Upper lobe of left lung (tissue), 6 donors: ENCODE results near the gene PARD3B. TPM values are rescaled to one million over a fixed set of nuclear protein-coding genes. Genes with fewer than 3 reads are reported as not detected.

Source experiments
- ATAC-seq, 2 donors: fragments of 200-7000 bp; cut with Tn5 transposase; one replicate each; pipeline ENCODE4 v1.9.1; 2022; ENCODE audit warnings: mild to moderate bottlenecking in 2 of 2, moderate library complexity in 2 of 2; ENCODE audit not compliant: low FRiP score in 2 of 2
- DNase-seq, 2 donors: peaks; one replicate each; pipeline ENCODE4 v3.0.0-alpha.2; 2019 to 2020
- H3K27ac ChIP-seq, 4 donors: fragments of 200-600 bp; sonication (generic); one replicate each; pipeline ENCODE4 v1.5.1; 2016 to 2019
- H3K27me3 ChIP-seq, 4 donors: fragments of 200-600 bp; sonication (generic); one replicate each; pipeline ENCODE4 v1.5.1; 2017 to 2019
- H3K36me3 ChIP-seq, 4 donors: fragments of 200-600 bp; sonication (generic); one replicate each; pipeline ENCODE4 v1.5.1; 2016 to 2019
- H3K4me1 ChIP-seq, 4 donors: fragments of 200-600 bp; sonication (generic); one replicate each; pipeline ENCODE4 v1.5.1; 2018 to 2019
- H3K4me3 ChIP-seq, 4 donors: fragments of 200-600 bp; sonication (generic); one replicate each; pipeline ENCODE4 v1.5.1; 2017 to 2019; ENCODE audit warnings: mild to moderate bottlenecking in 2 of 4, moderate library complexity in 1 of 4
- H3K9me3 ChIP-seq, 4 donors: fragments of 200-600 bp; sonication (generic); one replicate each; pipeline ENCODE4 v1.5.1; 2018 to 2019
- EP300 ChIP-seq, 4 donors: sonication (generic); formaldehyde crosslinking; IDR thresholded peaks; one replicate each; pipeline ENCODE4 v1.5.1; 2017; ENCODE audit warnings: antibody characterized with exemption in 4 of 4, control low read depth in 2 of 4
- POLR2A ChIP-seq, 4 donors: fragments of 450-650 bp; IDR thresholded peaks; one replicate each; pipeline ENCODE4 v1.5.1; 2016 to 2017; ENCODE audit warnings: antibody characterized with exemption in 4 of 4, mild to moderate bottlenecking in 2 of 4
- POLR2AphosphoS5 ChIP-seq, 2 donors: sonication (generic); formaldehyde crosslinking; IDR thresholded peaks; one replicate each; pipeline ENCODE4 v1.5.1; 2017; ENCODE audit warnings: antibody characterized with exemption in 2 of 2
- WGBS, 2 donors: methylation state at CpG; one replicate each; pipeline ENCODE4 v1.1.5; 2017 to 2018; 5-methylcytosine and 5-hydroxymethylcytosine counted together
- total RNA-seq, 6 donors: library from RNA; depleted of rRNA in 4 of 6; stranded (reverse); fragments of >200 nt in 4 of 6; gene quantifications; one replicate each; pipeline versions ENCODE4 v1.1.0 to v1.2.1, GENCODE V29; 2016 to 2021
- TF ChIP-seq, protein P1 (sequence below), 6 experiments: fragments of 450-650 bp in 4 of 6; fragments of 200-600 bp in 2 of 6; sonication (generic) in 2 of 6; IDR thresholded peaks; one replicate each; pipeline ENCODE4 v1.5.1; 2016 to 2019; ENCODE audit warnings: antibody characterized with exemption in 6 of 6
- donor health status: DM: no; HTN: no; CAD: no; lungs with moderate emphysema.
- donor health status: DM: no; HTN: yes; CAD: no; lungs with severe emphysema.

PARD3B gene
- total RNA-seq, 6 donors from 2014 or later: 17.8 to 44.9 (median 24.2) TPM

DNA sequence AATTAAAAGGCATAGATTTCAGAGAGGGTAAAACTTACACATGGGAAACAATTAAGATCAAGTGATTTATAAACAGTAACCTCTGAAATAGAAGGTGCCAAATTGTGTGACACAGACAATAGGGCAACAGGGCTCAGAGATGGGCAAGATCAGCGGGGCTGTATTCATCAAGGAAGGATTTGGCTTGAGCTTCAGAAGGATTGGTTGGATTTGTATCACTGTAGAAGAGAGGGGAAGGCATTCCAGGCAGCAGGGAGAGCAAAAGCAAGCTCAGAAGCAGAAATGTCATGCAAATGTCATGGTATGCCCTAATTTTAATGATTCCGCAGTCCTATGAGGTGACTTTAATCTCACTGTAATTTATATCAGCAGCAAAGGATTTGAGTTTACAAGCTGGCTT, 722.0 kb downstream of the PARD3B start:
- Histone ChIP-seq H3K9me3 (no peaks in the 10 kb centered on the region), H3K27ac (no peak overlapping the region), H3K27me3 (no peaks in the 10 kb centered on the region), H3K4me1 (no peaks in the 10 kb centered on the region), H3K36me3 (no peaks in the 10 kb centered on the region), H3K4me3 (no peak overlapping the region)
- DNase-seq (no peak), ATAC-seq (no peak)
- TF ChIP-seq, protein P1, sequence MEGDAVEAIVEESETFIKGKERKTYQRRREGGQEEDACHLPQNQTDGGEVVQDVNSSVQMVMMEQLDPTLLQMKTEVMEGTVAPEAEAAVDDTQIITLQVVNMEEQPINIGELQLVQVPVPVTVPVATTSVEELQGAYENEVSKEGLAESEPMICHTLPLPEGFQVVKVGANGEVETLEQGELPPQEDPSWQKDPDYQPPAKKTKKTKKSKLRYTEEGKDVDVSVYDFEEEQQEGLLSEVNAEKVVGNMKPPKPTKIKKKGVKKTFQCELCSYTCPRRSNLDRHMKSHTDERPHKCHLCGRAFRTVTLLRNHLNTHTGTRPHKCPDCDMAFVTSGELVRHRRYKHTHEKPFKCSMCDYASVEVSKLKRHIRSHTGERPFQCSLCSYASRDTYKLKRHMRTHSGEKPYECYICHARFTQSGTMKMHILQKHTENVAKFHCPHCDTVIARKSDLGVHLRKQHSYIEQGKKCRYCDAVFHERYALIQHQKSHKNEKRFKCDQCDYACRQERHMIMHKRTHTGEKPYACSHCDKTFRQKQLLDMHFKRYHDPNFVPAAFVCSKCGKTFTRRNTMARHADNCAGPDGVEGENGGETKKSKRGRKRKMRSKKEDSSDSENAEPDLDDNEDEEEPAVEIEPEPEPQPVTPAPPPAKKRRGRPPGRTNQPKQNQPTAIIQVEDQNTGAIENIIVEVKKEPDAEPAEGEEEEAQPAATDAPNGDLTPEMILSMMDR (IDR thresholded peaks at IDR 0.05): no peak
- no peak for TF ChIP-seq EP300 (IDR thresholded peaks at IDR 0.05)
- no peak for TF ChIP-seq POLR2A (IDR thresholded peaks at IDR 0.05)
- TF ChIP-seq POLR2AphosphoS5 (IDR thresholded peaks at IDR 0.05): no peak
- 83 to 87% methylated on average over 2 of the region's 2 CpGs for WGBS, 2 donors

DNA sequence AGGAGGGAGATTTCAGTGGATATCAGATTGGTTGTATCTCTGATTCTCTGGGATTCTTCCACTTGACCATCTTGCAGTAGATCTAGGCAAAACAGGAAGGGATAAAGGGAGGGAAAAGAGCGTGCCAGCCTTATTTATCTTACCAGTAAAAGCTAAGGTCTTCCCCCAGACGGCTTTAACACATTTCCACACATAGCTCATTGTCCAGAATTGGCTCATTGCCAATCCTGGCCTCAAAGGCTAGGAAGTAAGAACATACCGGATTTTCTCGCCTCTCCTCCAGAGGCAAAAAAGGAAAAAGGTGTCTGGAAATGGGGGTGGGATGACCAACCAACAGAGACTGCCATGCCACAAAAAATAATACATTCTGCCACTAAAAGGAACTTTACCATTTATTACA, 725.4 kb downstream of the PARD3B start:
- no peak overlapping the region for H3K27ac ChIP-seq
- no peak for DNase-seq
- H3K9me3 ChIP-seq: no peaks in the 10 kb centered on the region
- H3K36me3 ChIP-seq: no peaks in the 10 kb centered on the region
- H3K4me1 ChIP-seq: no peaks in the 10 kb centered on the region
- no peaks in the 10 kb centered on the region for H3K27me3 ChIP-seq
- TF ChIP-seq POLR2AphosphoS5 (IDR thresholded peaks at IDR 0.05) (no peak), EP300 (IDR thresholded peaks at IDR 0.05) (no peak), POLR2A (IDR thresholded peaks at IDR 0.05) (no peak)
- TF ChIP-seq, protein P1 (IDR thresholded peaks at IDR 0.05): no peak
- no peak overlapping the region for H3K4me3 ChIP-seq
- 49 to 59% methylated on average over 4 of the region's 4 CpGs for WGBS, 2 donors
- no peak for ATAC-seq

DNA sequence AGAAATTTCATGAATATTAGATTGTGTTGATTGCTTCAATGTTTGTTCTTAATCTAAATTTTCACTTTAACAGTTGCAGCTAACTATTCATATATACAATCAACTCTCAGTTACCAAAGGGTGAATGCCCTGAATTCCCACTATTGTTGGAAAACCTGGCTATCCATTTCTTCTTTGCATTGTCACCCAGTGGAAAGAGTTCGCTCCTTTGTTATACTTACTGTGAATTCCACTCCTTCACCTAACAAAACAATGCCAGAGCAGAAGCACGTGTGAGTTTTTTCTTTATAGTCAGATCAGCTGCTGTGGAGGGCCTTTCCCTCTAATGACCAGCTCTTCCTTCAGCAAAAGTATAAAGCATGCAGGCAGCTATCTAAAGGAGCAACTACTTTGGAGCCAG, 727.9 kb downstream of the PARD3B start:
- WGBS, 2 donors: 56 to 83% methylated on average over 2 of the region's 2 CpGs
- Histone ChIP-seq H3K9me3 (no peaks in the 10 kb centered on the region), H3K27me3 (no peaks in the 10 kb centered on the region), H3K36me3 (no peaks in the 10 kb centered on the region), H3K4me3 (no peak overlapping the region), H3K4me1 (no peaks in the 10 kb centered on the region), H3K27ac (no peak overlapping the region)
- DNase-seq (no peak), ATAC-seq (no peak)
- TF ChIP-seq POLR2AphosphoS5 (IDR thresholded peaks at IDR 0.05) (no peak), EP300 (IDR thresholded peaks at IDR 0.05) (no peak), POLR2A (IDR thresholded peaks at IDR 0.05) (no peak)
- TF ChIP-seq, protein P1 (IDR thresholded peaks at IDR 0.05): no peak

DNA sequence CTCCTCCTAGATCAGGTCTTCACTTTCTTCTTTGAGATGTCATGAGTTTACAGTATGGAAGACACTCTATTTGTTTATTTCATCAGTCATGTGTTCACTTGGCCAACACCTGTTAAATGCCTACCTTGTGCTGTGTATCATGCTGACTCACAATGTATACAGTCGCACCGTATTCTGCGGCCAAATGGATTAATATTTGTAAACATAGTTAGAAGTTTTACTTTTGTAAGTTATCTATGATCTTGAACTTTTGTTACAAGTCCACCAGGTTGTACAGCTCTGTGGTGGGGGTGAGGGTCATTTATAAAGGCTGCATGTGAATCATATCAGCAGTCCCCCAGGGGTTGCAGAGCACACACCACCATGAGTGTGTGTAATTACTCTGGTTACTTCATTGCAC, 728.4 kb downstream of the PARD3B start:
- DNase-seq (no peak), ATAC-seq (no peak)
- no peaks in the 10 kb centered on the region for H3K36me3 ChIP-seq
- no peak for TF ChIP-seq EP300 (IDR thresholded peaks at IDR 0.05)
- no peak for TF ChIP-seq POLR2A (IDR thresholded peaks at IDR 0.05)
- no peaks in the 10 kb centered on the region for H3K4me1 ChIP-seq
- WGBS, 2 donors: 91% methylated on average over 3 of the region's 3 CpGs
- H3K27me3 ChIP-seq: no peaks in the 10 kb centered on the region
- H3K4me3 ChIP-seq: no peak overlapping the region
- no peaks in the 10 kb centered on the region for H3K9me3 ChIP-seq
- no peak overlapping the region for H3K27ac ChIP-seq

DNA sequence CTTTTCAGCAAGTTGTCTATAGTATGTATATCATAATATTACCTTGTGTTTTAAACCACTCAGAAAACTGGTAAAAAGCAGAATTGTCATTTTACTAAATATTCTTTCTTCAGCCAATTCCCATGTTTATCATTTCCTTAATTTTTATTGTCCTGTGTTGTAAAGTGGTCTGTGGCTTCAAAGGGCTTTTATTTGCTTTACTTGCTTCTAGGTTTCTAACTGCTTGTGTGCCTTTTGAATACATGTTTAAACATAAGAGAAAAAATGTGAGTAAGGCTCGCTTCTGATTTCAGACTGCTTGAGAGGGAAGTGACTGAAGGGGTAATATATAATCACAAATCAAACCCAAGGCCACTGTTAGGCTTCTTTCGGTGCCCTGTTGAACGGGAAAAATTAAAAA, 729.5 kb downstream of the PARD3B start:
- 47 to 75% methylated on average over 3 of the region's 3 CpGs for WGBS, 2 donors
- DNase-seq: no peak
- no peak for ATAC-seq
- H3K36me3 ChIP-seq: no peaks in the 10 kb centered on the region
- H3K4me1 ChIP-seq: no peaks in the 10 kb centered on the region
- H3K27me3 ChIP-seq: no peaks in the 10 kb centered on the region
- H3K9me3 ChIP-seq: no peaks in the 10 kb centered on the region
- H3K4me3 ChIP-seq: no peak overlapping the region
- TF ChIP-seq POLR2AphosphoS5 (IDR thresholded peaks at IDR 0.05) (no peak), POLR2A (IDR thresholded peaks at IDR 0.05) (no peak), EP300 (IDR thresholded peaks at IDR 0.05) (no peak)
- TF ChIP-seq, protein P1 (IDR thresholded peaks at IDR 0.05): no peak
- no peak overlapping the region for H3K27ac ChIP-seq
